HUES64 (cell line): ENCODE data around the gene IL19.
"Not testable (repeated sequence)": the region's sequence is repeated elsewhere in the genome, so short reads cannot be mapped to it uniquely, and the experiment has no call there.

Experiments
- H3K27ac ChIP-seq: 2 replicates; pipeline ENCODE4 v1.7.0; 2013; ENCODE audit warnings: low read depth, low read length, inconsistent platforms
- H3K27me3 ChIP-seq: 2 replicates; pipeline ENCODE4 v1.6.1; 2013; ENCODE audit warnings: mild to moderate bottlenecking, low read length; ENCODE audit not compliant: insufficient read depth
- H3K36me3 ChIP-seq: 2 replicates; pipeline ENCODE4 v1.6.1; 2013; ENCODE audit warnings: mild to moderate bottlenecking, low read length; ENCODE audit not compliant: insufficient read depth
- H3K4me1 ChIP-seq: 2 replicates; pipeline ENCODE4 v1.6.1; 2013; ENCODE audit warnings: mild to moderate bottlenecking, low read length, moderate library complexity; ENCODE audit not compliant: insufficient read depth
- H3K4me3 ChIP-seq: 2 replicates; pipeline ENCODE4 v1.5.1; 2013; ENCODE audit warnings: mild to moderate bottlenecking, low read length, moderate library complexity
- H3K9ac ChIP-seq: 2 replicates; pipeline ENCODE4 v1.6.1; 2013; ENCODE audit warnings: mild to moderate bottlenecking, low read depth, low read length
- H3K9me3 ChIP-seq: 2 replicates; pipeline ENCODE4 v1.6.1; 2013; ENCODE audit warnings: low read depth, low read length; ENCODE audit not compliant: insufficient read depth
- WGBS: fragments of 150-250, 120-280 bp; methylation state at CpG from one replicate; pipeline ENCODE4 v1.1.7; 2013; ENCODE audit warnings: missing lambda C conversion rate; 5-methylcytosine and 5-hydroxymethylcytosine counted together

IL19 gene

DNA sequence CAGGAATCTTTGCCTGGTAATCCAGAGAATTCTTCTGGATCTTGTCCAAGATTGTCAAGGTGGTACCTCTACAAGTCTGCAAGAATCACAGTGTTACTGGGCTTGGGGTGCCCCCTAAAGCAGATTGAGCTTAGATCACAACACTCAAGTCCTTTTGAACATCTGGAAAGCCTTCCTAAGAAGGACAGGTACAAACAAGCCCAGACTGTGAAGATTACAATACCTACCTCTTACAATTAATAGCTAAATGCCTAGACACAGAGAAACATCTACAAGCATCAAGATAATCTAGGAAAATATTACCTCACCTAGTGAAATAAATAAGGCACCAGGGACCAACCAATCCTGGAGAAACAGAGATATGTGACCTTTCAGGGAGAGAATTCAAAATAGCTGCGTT is 77.4 kb downstream of the IL19 start:
- Histone ChIP-seq H3K4me1 (no peaks in the 10 kb centered on the region), H3K27me3 (no peaks in the 10 kb centered on the region), H3K27ac (no peak overlapping the region), H3K36me3 (no peaks in the 10 kb centered on the region), H3K9me3 (no peaks in the 10 kb centered on the region), H3K9ac (no peak overlapping the region), H3K4me3 (no peak overlapping the region)
- WGBS = 100% methylated on average over 1 of the region's 1 CpG

DNA sequence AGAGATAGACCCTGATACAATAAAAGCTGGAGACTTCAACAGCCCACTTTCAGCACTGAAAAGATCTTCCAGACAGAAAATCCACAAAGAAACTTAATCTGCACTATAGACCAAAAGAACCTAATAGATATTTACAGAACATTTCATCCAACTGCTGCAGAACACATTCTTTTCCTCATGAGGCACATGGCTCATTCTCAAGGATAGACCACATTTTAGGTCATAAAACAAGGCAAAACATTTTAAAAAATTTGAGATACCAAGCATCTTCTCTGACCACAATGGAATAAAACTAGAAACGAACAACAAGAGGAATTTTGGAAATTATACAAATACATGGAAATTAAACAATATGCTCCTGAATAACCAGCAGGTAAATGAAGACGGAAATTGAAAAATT is 79.8 kb downstream of the IL19 start:
- H3K4me1 ChIP-seq = no peaks in the 10 kb centered on the region
- no peaks in the 10 kb centered on the region for H3K27me3 ChIP-seq
- no peak overlapping the region for H3K4me3 ChIP-seq
- H3K36me3 ChIP-seq = no peaks in the 10 kb centered on the region
- H3K27ac ChIP-seq = no peak overlapping the region
- no peak overlapping the region for H3K9ac ChIP-seq
- 88% methylated on average over 1 of the region's 2 CpGs for WGBS
- H3K9me3 ChIP-seq = peaks cover 3% of the 10 kb centered on the region; the same call in 1 of the 2 replicates

DNA sequence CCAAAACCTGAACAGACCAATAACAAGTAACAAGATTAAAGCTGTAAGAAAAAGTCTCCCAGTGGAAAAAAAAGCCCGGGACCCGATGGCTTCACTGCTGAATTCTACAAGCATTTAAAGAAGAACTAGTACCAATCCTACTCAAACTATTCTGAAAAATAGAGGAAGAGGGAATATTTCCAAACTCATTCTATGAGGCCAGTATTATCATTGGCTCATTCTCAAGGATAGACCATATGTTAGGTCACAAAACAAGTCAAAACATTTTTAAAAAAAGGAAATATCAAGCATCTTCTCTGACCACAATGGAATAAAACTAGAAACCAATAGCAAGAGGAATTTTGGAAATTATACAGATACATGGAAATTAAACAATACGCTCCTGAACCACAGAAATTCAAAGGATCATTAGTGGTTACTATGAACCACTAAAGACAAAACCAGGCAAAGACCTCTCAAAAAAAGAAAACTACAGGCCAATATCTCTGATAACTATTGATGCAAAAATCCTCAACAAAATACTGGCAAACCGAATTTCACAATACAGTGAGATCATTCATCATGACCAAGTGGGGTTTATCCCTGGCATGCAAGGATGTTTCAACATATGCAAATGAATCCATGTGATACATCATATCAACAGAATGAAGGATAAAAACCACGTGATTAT is 80.9 kb downstream of the IL19 start:
- no peak overlapping the region for H3K9ac ChIP-seq
- H3K4me1 ChIP-seq = no peaks in the 10 kb centered on the region
- no peak overlapping the region for H3K27ac ChIP-seq
- no peak overlapping the region for H3K4me3 ChIP-seq
- H3K36me3 ChIP-seq = no peaks in the 10 kb centered on the region
- WGBS = 59% methylated on average over 3 of the region's 5 CpGs
- H3K9me3 ChIP-seq = peaks cover 3% of the 10 kb centered on the region; the same call in 1 of the 2 replicates
- no peaks in the 10 kb centered on the region for H3K27me3 ChIP-seq

DNA sequence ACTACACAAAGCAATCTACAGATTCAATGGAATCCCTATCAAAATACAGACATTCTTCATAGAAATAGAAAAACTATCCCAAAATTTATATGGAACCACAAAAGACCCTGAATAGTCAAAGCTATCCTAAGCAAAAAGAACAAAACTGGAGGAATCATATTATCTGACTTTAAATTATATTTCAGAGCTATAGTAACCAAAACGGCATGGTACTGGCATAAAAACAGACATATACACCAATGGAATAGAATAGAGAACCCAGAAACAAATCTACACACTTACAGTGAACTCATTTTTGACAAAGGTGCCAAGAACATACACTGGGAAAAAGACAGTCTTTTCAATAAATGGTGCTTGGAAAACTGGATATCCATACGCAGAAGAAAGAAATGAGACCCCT is 82.1 kb downstream of the IL19 start:
- not testable (repeated sequence) for H3K4me1 ChIP-seq, H3K36me3 ChIP-seq, H3K27me3 ChIP-seq, H3K9ac ChIP-seq, H3K27ac ChIP-seq, H3K9me3 ChIP-seq, H3K4me3 ChIP-seq
- WGBS = 92% methylated on average over 2 of the region's 2 CpGs

DNA sequence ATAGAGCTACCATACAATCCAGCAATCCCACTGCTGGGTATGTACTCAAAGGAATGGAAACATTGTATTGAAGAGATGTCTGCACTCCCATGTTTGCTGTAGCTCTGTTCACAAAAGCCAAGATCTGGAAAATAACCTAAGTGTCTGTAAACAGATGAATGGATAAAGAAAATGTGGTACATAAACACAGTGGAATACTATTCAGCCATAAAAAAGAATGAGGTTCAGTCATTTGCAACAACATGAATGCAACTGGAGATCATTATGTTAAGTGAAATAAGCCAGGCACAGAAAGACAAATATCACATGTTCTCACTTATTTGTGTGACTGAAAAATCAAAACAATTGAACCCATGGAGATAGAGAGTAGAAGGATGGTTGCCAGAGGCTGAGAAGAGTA is 83.1 kb downstream of the IL19 start:
- H3K27me3 ChIP-seq, H3K4me3 ChIP-seq, H3K9me3 ChIP-seq, H3K36me3 ChIP-seq, H3K4me1 ChIP-seq, H3K9ac ChIP-seq, H3K27ac ChIP-seq: not testable (repeated sequence)

DNA sequence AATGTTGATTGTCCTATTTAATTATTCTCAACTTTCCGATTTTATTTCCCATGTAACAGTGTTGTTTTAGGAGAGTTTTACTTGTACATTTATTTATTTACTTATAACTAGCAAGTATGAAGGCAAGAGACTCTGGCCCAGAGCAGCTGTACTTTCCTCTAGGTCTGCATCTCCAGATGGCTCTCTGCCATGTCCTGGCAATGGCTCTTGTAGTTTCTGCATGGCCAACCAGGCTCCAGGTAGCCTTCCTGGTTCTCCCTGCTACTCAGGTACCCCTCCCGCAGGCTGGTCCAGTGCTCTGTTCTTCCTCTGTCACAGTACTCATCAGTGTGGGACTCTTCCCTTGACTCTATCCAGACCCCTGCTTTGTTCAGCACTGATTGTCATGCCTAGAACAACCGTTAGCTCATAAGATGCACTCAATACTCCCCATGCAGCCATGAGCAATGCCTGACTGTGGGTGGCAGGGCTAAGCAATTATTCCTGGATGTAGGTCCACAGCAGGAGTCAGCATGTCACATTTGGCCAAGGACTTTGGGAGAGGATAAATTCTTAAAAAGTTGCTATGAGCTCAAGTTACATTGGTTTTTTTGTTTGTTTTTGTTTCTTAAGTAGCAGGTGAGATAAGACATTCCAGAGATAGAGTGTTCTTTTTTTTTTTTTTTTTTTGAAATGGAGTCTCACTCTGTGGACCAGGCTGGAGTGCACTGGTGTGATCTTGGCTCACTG is 84.0 kb downstream of the IL19 start:
- 75% methylated on average over 2 of the region's 3 CpGs for WGBS
- H3K9ac ChIP-seq = no peak overlapping the region
- no peak overlapping the region for H3K4me3 ChIP-seq
- no peak overlapping the region for H3K27ac ChIP-seq
- H3K4me1 ChIP-seq = no peaks in the 10 kb centered on the region
- H3K27me3 ChIP-seq = no peaks in the 10 kb centered on the region; the same call in 1 of the 2 replicates
- no peaks in the 10 kb centered on the region for H3K36me3 ChIP-seq
- peaks cover 3% of the 10 kb centered on the region; the same call in 1 of the 2 replicates for H3K9me3 ChIP-seq

GRCh38 chr1:206855859-206856258 is 85.3 kb downstream of the IL19 start:
- H3K9ac ChIP-seq = no peak overlapping the region
- no peaks in the 10 kb centered on the region for H3K4me1 ChIP-seq
- H3K4me3 ChIP-seq = no peak overlapping the region
- H3K27ac ChIP-seq = no peak overlapping the region
- no peaks in the 10 kb centered on the region for H3K36me3 ChIP-seq
- H3K9me3 ChIP-seq = peaks cover 3% of the 10 kb centered on the region; the same call in 1 of the 2 replicates
- no peaks in the 10 kb centered on the region; the same call in 1 of the 2 replicates for H3K27me3 ChIP-seq
- WGBS = 92% methylated on average over 2 of the region's 2 CpGs

DNA sequence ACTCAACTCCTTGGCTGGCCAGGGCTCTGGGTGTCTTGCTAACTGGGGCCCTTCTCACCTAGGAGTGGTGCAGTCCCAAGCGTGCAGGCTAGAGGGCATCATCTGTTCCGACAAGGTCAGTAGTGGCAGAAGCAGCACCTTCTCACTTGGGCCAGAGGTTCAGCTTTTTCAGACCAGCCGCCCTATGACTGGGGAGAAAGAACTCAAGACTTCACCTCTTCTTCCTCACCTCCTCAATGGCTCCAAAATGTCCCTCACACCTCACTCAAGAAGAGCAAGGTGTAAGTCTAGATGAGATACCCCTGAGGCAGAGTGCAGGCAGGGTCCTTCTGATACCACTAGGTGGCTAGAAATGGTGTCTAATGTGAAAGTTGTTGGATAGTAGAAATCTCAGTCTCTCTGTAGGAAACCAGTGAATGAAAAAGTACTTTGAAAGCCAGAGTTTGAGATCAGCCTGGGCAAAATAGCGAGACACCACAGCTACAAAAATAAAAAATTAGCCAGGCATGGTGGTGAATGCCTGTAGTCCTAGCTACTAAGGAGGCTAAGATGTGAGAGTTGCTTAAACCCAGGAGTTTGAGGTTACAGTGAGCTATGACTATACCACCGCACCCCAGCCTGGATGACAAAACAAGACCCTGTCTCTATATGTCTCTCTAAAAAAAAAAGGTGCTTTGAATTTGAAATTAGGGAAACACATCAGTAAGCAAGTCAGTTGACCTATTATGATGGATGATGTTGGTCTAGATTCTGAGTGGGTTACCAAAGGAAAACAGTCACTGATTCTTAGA is 86.3 kb downstream of the IL19 start:
- no peaks in the 10 kb centered on the region for H3K36me3 ChIP-seq
- H3K9me3 ChIP-seq = peaks cover 3% of the 10 kb centered on the region; the same call in 1 of the 2 replicates
- no peak overlapping the region for H3K4me3 ChIP-seq
- no peaks in the 10 kb centered on the region; the same call in 1 of the 2 replicates for H3K27me3 ChIP-seq
- no peak overlapping the region for H3K9ac ChIP-seq
- H3K27ac ChIP-seq = no peak overlapping the region
- no peaks in the 10 kb centered on the region for H3K4me1 ChIP-seq
- WGBS = 94% methylated on average over 4 of the region's 5 CpGs

GRCh38 chr1:206859082-206859521 is 88.5 kb downstream of the IL19 start:
- H3K9ac ChIP-seq = no peak overlapping the region
- H3K27ac ChIP-seq = no peak overlapping the region
- no peaks in the 10 kb centered on the region; the same call in 1 of the 2 replicates for H3K27me3 ChIP-seq
- no peaks in the 10 kb centered on the region for H3K9me3 ChIP-seq
- WGBS = 91% methylated on average over 5 of the region's 5 CpGs
- H3K4me1 ChIP-seq = no peaks in the 10 kb centered on the region
- no peak overlapping the region for H3K4me3 ChIP-seq
- H3K36me3 ChIP-seq = no peaks in the 10 kb centered on the region

GRCh38 chr1:206860165-206860564 is 89.6 kb downstream of the IL19 start:
- no peaks in the 10 kb centered on the region; the same call in 1 of the 2 replicates for H3K27me3 ChIP-seq
- H3K9me3 ChIP-seq = no peaks in the 10 kb centered on the region
- no peaks in the 10 kb centered on the region for H3K4me1 ChIP-seq
- H3K36me3 ChIP-seq = no peaks in the 10 kb centered on the region
- H3K9ac ChIP-seq = no peak overlapping the region
- no peak overlapping the region for H3K27ac ChIP-seq
- no peak overlapping the region for H3K4me3 ChIP-seq
- 91% methylated on average over 4 of the region's 4 CpGs for WGBS

DNA sequence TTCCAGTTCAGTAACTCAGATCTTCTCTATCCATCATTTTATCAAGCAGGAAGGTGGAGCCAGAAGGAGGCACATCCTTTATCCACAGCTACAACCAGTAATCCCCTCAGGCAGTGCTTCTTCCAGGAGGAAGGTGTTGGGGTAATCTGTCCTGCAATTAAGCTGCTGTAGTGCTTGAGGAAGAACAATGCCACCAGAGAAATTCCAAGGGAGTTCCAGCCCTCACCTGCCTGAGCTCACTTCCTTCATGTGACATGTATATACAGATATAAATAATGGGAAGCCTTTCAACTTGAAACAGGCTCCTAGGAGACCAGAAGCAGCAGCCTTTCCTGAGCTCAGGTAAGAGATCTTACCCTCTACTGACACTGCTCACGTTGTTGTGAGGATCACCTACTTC is 92.7 kb downstream of the IL19 start:
- Histone ChIP-seq H3K27me3 (no peaks in the 10 kb centered on the region; the same call in 1 of the 2 replicates), H3K27ac (no peak overlapping the region), H3K36me3 (no peaks in the 10 kb centered on the region), H3K9ac (no peak overlapping the region), H3K9me3 (no peaks in the 10 kb centered on the region), H3K4me3 (no peak overlapping the region), H3K4me1 (no peaks in the 10 kb centered on the region)
- 83% methylated on average over 1 of the region's 1 CpG for WGBS
